GM19463 (cell line): Measurements from ENCODE around the gene GRK4.
"Not testable (repeated sequence)": the region's sequence is repeated elsewhere in the genome, so short reads cannot be mapped to it uniquely, and the experiment has no call there.

Experiments
- ATAC-seq: cut with Tn5 transposase; IDR thresholded peaks from one replicate; pipeline ENCODE4 v1.9.1; 2021; ENCODE audit warnings: mild to moderate bottlenecking, moderate library complexity; ENCODE audit not compliant: unreplicated experiment

GRK4 gene

DNA sequence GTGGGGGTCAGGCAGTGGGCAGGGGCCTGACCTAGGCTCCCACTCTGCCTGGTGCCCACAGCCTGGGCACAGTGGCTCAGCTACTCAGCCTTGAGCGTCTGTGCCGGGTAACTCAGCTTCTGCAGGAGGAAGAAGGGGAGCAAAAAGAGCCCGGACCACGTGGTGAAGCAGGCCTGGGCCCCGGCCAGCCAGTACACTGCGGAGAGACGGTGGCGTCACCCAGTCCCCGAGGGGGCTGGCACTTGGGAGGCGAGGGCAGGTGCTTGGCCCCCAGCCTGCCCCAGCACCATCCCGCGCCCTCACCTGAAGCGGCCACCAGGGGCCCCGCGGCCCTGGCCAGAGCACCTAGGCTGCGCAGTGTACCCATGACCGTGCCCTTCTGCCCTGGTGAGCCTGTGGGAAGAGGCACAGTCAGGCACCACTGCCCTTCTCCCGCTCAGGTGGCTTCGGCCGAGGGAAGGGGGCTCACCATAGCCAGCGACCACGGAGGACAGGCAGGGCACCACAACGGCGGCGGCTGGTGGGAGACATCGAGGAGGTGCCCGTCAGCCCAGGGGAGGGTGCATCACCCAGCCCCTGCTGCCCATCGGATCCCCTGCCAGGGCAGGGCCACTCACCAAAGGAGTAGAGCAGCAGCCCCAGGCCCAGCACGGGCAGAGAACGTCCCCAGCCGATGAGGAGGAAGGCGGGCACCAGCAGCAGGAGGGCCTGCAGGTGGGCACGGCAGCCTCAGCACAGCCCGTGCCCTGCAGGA is 32.4 kb upstream of the GRK4 start:
- ATAC-seq, result no peak

DNA sequence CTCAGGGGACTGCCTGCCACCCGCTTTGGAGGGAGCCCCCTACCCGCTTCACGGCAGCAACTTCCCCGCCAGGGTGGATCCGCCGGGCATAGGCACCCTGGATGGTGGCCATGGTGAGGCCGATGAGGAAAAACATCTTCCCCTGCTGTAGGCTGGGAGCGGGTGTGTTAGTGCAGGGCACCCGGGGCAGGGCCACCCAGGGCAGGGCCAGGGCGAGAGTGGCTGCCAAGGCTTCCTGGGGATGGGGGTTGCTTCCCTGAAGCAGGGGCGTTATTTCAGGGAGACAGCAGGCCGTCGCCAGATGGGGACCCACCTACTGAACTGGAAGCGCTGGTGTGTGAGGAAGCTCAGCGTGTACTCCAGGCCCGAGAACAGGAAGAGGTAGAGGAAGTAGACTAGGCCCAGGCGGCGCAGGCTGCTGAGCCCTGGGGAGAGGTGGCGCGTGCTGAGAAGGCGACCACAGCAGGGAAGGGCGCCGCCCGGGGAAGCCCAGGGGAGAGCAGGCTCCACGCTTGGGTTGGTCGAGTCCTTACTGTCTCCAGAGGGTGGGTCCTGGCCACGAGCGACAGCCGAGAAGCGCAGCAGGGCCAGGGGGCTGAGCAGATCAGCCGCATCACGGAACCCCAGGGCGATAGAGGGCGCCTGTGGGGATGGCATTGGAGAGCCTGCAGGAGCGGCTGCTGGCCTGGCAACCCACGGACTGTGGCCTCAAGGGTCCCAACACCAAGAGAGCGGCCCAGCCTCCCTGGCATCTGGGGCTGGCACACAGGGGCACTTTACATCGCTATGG is 31.7 kb upstream of the GRK4 start:
- ATAC-seq, result peak; percentile 49

DNA sequence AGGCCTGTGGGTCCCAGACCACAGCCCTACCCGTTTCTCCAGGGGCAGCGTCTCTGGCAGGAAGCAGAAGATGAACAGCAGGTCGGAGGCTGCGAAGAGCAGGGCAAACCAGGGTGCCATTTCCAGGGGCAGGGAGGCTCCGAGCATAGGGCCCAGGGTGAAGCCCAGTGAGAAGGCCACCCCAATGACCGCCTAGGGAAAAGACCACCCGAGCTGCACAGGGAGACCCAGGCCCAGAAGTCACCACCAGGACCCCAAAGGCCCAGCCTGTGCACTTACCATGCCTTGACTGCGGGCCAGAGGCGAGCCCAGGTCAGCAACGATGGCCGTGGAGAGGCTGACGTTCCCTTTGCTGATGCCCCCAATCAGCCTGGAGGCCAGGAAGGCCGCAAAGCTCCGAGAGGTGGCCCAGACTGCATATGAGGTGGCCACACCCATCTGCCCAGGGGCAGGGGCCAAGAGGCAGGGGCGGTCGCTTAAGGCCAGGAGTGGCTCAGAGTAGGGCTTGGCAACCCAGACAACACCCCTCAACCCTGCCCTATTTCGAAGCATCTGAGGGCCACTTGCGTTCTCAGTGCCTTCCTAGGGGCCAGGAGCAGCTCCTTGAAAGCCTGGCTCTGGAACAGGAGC is 30.9 kb upstream of the GRK4 start:
- no peak for ATAC-seq

DNA sequence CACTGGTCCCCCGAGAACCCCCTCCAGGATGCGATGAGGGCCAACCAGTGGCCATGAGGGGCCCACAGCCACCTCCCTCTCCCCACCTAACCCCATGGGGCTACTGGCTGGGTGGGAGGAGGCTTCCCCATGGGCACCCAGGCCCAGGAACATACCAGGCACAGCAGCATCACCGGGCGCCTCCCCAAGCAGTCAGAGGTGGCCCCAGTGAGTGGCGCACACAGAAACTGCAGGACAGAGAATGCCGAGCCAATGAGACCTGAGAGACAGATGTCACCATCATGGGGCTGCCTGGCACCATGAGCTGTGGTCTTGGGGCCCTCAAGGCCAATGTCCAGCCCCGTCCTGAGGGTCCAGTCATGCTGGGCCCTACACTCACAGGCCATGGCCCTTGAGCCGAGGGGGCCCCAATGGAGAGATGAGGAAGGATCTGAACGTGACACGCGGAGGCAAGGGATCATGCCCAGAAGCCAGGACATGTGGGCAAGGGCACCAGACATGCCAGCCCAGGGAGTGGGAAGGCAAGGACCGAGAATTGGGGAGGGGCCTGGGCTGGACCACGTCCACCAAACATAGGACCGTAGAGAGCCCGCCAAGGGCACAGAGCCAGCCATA is 30.3 kb upstream of the GRK4 start:
- no peak for ATAC-seq

DNA sequence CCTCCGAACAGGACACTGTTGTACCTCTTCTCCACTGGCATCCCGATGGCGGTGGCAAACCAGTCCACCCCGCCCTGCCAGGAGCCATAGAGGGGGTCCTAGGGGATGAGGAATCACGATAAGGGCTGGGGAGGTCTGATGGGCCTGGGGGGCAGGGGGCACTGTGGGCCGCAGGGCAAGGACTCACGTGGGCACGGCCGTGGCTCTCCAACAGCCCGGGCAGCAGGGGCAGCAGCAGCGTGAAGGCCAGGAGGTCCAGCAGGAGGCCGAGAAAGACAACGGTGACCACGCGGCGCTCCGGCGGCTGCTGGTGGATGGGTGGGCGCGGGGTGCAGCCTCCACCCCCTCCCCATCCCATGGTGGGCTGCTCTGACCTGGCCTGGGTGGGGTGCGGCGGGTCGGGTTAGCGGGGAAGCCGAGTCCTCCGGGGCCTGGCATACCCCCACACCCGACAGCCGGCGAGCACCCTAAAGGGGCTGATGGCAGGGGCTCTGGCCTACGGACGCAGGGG is 29.8 kb upstream of the GRK4 start:
- ATAC-seq, result no peak

DNA sequence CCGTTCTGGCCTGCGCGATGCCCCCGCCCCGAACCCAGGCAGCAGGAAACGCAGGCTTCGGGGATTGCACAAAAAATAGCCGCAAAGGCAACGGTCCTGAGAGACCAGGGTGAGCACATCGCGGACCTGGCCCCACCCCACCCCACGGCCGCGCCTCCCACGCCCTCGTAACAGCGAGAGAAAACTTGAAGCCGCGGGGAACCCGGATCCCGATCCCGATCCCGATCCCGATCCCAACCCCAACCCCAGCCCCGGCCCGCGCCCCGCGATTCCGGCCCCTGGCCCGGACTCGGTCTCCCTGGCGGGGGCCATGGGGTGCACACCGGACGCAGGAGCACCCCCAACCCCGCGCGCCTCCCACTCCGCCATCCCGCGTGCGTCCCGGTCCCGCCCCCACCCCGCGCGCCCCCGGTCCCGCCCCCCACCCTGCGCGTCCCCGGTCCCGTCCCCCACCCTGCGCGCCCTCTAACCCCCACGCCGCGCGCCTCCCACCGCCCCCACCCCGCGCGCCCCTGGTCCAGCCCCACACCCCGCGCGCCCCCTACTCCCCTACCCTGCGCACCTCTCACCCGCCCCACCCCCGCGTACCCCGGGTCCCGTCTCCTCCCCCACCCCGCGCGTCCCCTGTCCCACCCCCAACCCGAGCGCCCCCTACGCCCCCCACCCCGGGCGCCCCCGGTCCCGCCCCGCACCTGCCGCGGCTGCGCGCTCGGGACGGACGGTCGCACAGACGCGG is 29.1 kb upstream of the GRK4 start:
- no peak for ATAC-seq

DNA sequence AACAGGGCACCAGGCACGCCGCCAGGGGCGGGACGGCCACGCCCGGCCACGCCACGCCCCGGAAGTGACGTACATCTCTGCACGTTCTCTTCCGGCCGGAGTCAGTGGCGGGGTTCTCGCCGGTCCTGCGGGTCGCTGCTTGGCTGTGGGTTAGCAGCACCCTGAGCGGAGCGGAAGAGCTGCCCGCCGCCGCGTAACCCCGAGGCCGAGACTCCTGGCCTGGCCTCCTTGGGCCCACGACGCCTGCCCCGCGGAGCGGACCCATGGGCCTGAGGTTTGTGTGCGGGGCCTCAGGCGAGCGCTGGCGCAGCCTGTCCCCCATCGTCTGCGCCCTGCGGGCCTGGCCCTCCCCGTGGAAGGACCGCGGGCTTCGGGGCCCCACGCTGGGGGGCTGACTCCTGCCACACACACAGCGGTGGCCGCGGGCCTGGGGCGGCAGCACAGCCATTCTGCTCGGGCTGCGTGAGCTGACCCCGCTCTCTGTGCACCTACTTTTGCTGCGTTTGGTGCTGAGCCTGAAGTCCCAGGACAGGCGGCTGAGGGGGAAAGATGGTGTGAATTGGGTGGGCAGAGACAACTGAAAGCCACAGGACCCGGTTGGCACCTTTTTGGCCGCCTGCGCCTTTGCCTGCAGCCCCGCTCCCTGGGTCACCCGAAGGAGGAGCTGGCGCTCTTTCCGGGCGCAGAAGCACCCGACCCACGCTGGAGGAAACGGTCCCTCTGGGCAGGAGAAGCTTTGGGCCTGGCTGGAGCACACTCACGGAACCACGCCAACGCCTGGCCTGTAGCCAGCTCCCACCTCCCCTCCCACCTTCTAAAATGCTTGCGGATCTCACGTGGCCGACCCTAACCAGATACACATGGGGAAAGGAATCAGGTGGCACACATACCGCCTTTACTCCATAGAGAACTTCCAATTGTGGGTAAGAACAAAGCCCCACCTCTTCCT is 28.3 kb upstream of the GRK4 start:
- peak; percentile 54 for ATAC-seq

DNA sequence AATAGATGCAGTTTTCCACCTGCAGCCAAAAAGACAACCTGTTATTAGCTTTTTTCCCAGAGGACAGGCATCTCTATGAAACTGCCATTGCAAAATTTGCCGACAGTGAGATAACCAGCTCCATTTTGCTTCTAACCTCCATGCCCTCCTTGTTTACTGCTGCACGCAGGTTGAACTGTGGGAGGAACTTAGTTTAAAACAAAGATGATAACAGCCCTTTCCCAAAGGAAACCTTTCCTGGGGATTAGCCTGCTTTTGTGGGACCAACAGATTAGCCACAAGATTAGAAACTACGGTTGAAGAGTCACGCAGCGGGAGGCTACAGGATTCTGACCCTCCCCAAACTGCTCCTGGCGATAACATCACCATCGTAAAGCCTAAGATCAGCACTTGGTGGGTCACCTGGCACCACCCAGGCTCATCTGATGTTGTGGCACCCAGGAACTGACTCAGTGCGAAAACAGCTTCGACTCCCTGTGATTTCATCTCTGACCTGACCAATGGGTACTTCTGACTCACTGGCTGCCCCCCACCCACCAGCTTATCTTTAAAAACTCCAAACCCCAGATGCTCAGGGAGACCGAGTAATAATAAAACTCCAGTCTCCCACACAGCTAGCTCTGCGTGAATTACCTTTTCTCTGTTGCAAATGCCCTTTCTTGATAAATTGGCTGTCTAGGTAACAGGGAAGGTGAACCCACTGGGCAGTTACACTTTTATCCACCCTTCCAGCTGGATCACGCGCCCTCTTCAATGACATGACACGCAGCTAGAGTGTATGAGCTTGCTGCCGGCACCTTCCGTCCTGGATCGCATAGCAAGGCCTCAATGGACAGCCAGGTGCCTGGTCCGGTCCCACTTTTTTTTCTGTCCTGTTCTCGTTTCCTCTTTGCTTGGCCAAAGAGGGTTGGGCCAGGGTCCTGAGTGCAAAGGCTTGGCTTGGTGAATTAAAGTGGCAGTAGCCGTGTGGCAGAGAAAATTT is 27.3 kb upstream of the GRK4 start:
- no peak for ATAC-seq

DNA sequence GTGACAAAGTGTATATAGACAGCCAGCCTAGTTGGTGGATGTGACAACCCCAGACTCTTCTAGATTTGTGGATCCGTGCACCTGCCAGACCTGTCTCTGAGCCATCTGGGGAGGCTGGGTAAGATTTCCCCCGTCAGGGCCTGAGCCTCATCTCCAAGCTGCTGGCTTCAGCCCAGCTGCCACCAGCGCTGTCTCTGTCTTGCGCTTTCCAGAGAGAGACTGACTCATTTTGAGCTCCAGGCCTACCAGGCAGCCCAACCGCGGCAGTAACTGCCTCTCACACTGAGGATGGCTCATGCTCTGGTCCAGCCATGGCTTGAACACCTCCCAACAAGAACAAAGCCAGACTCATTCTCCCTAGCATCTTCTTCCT is 26.6 kb upstream of the GRK4 start:
- no peak for ATAC-seq

DNA sequence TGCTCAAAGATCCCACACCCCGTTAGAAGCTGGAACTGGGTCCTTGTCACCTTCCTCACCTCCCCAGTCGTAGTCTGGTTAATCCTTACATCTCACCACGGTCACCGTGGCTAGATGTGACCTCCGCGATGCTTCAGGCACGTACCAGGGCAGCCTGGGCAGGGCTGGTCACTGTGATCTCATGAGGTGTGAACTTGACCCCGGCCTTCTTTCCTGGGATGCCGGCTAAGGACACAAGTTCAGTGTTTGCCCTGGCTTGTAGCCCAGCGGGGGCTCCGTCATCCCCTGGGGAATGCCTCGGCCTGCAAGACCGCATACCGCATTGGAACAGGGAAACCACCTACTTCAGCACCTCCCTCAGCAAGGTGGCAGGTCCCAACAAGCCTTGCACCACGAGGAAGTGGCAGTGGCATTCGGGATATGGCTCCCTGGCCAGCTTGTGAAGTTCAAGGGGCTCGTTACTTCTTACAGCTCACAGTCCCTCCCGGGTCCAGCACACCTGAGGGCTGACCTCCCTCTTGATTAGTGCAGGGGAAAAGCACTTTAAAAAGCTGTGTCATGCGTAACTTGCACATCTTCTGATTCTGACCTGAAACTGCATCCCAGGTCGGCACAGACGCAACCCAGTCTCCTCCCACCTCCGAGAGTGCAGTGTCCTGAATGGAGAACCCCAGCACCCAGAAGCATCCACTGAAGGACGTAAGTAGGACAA is 26.1 kb upstream of the GRK4 start:
- ATAC-seq, result no peak

DNA sequence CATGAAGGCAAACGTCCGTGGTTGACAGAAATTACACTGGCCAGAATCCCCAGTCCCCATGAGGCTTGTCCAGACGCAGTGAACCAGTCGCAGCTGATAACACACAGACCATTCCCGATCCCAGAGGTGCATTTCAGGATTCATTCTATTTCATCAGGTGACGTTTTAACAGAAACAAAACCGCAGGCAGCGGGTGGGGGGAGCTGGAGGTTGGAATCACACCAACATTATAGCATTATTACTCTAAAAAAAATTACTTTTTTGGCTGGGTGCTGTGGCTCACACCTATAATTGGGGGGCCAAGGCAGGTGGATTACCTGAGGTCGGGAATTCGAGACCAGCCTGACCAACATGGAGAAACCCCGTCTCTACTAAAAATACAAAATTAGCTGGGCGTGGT is 25.4 kb upstream of the GRK4 start:
- ATAC-seq, result no peak

DNA sequence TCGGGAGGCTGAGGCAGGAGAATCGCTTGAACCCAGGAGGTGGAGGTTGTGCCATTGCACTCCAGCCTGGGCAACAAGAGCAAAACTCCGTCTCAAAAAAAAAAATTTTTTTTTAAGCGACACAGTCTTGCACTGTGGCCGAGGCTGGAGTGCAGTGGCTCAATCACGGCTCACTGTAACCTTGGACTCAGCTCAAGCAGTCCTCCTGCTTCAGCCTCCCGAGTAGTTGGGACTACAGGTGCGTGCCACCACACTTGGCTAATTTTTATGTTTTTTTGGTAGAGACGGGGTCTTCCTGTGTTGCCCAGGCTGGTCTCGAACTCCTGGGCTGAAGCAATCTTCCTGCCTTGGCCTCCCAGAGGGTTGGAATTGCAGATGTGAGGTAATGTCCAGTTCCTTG is 25.0 kb upstream of the GRK4 start:
- not testable (repeated sequence) for ATAC-seq

DNA sequence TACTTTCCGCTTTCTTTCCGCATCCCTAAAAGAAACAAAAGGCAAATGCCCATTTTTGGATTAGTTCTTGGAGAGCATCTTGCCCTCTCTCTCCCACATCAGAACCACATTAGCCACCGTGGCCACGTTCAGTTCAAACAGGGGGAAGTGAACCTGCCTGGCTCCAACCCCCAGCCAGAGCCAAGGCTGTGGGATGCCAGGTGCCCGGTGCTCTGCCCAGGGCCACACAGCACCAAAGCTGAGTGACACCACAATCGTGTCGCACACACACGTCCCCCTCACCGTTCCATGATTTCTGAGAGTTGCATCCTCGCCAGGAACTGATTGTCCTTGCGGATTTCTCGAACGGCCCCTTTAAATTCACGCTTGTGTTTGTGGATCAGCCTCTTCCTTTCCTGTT is 24.5 kb upstream of the GRK4 start:
- ATAC-seq, result no peak

DNA sequence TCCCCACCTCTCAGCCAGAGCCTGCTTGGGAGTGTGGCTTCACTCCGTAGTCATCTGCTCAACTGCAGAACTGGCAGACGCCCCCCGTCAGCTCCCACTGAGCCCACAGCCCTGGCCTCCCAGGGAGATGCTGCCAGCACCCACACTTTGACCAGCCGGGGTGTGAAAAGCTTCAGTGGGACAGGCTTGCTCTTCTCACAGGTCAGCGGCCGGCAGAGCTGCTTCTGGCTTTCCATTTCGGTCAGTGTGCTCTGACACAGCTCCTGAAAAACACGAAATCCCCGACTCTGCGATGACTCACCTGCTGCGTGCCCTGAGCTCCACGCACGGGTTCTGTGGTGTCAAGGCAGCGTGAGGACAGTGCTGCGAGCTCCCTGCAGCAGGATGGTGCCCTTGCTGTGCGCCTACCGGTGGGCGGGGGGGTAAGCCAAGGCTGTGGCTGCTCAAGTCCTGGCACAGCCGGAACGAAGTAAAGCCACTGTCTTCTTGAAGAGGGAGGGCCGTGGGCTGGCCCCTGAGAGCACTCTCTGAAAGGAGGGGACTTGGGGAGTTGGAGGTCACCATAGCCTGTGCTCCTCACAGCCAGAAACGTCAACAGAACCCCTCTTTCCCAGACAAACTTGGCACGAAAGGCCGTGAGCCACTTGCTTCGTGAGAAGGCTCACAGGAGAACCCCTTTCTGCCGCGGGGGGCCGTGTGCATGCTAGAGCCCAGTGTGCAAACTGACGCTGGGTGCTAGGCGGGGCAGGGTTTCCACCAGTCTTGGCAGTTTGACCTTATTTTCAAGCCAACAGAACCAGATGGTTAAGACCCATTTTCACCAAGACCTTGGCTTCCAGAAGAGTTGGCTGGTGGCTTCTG is 23.8 kb upstream of the GRK4 start:
- ATAC-seq, result no peak

DNA sequence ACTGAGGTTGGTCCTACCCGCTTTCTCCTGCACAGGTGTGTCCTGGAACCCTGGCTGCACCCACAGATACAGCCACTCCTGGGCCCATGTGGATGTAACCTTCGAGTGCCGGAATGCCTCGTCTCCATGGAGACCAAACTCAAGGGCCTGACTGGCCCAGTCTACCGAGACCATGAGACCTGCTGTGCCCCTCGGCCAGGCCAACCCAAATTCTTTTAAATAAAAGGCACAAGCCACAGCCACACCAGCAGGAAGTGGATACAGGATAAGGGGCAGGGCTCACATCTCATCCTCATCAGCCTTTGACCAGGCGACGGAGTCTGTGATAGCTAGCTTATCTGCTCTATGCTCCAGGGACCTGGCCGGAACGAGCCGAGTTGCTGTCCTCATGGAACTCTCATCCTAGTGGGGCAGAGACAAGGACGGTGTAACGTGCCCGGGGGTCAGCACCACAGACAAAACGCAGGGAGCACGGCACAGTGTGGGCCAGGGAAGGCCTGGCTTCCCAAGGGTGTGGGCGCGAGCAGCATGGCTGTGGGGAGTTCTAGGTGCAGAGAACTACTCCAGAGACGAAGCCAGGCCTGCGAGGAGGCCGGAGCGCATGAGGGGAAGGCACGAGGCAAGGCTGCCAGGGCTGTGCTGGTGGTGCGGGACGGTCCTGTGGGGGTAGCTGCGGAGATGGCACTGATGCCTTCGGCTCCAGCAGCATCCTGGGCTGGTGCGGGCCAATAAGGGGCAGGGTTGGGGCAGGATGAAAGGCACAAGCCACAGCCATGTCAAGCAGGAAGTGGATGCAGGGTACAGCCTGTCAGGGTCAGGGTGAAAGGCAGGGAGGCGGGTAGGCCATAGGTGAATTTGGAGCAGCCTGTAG is 22.9 kb upstream of the GRK4 start:
- ATAC-seq, result no peak
